ENCODE results near the gene FMO4.
"Not testable (repeated sequence)": the region's sequence is repeated elsewhere in the genome, so short reads cannot be mapped to it uniquely, and the experiment has no call there.

The FMO4 gene, protein sequence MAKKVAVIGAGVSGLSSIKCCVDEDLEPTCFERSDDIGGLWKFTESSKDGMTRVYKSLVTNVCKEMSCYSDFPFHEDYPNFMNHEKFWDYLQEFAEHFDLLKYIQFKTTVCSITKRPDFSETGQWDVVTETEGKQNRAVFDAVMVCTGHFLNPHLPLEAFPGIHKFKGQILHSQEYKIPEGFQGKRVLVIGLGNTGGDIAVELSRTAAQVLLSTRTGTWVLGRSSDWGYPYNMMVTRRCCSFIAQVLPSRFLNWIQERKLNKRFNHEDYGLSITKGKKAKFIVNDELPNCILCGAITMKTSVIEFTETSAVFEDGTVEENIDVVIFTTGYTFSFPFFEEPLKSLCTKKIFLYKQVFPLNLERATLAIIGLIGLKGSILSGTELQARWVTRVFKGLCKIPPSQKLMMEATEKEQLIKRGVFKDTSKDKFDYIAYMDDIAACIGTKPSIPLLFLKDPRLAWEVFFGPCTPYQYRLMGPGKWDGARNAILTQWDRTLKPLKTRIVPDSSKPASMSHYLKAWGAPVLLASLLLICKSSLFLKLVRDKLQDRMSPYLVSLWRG

GRCh38 chr1:171313835-171314320 lies at the start of gene FMO4:
FMO4 (plus strand) TSS chr1:171314183; CDS start chr1:171319826, 5,643 bp downstream.
- peak; percentile 95 for DNase-seq

DNA sequence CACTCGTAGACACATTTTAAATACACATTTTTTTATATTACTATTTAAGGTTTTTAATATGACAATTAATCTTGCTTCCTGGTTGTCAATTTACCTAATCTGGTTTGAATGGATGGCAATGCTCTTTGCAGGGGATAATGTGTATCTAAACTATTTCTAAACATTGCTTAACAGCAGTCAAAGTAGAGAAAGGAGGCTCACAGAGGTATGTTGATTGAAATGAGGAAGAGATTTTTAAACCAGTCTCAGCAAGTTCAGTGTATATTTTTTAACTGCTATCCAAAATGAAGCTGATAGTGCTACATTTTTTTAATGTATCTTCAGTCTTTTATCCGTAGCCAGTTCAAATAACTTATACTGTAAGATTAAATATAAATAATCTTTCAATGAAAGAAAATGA lies 48.3 kb upstream of the FMO4 start:
- no peak for DNase-seq

GRCh38 chr1:171266930-171267329 lies 47.1 kb upstream of the FMO4 start:
- DNase-seq: no peak

DNA sequence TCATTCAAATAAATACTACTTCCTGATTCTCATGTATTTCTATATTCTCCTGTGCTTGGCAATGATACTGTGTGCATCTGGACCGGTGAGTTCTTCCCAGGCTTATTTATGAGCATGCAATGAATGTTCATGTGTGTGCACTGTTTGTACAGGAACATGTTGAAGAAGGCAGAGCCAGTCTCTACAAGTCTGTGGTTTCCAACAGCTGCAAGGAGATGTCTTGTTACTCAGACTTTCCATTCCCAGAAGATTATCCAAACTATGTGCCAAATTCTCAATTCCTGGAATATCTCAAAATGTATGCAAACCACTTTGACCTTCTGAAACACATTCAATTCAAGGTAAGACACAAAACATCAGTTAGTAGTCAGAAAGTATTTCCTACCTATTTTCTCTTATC lies 46.6 kb upstream of the FMO4 start:
- DNase-seq: no peak

DNA sequence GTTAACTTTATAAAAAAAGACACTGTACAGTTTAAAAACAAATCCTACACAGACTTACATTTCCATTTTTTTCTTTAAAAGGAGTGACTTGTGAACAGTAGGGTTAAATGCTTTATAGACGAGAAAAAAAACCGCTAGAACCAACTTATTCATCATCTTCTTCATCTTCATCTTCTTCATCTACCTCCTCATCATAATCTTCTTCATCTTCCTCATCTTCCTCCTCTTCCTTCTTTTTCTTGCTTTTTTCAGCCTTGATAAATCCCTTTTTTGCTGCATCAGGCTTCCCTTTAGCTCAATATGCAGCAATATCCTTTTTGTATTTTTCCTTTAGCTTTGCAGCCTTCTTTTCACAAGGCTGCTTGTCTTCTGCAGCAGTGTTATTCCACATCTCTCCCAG lies 43.2 kb upstream of the FMO4 start:
- no peak for DNase-seq

GRCh38 chr1:171277534-171277933 lies 36.4 kb upstream of the FMO4 start:
- no peak for DNase-seq

GRCh38 chr1:171279234-171279633 lies 34.7 kb upstream of the FMO4 start:
- DNase-seq: no peak

DNA sequence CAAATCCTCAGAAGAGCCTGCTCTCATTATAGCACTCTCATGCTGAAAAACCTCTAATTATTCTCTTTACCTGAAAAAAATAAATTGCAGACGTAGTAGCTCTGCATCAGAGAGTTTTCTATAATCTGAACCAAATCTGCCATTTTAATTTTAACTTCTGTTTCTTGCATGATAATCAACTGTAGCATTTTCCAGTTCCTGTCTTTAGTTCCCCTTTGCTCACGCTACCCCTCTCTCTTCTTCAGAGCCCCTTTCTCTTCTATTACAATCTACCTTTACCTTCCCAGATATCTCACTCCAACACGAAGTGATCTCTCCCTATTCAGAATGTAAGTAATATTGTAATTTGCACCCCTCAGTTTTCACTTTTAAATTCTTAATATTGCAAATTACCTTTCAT lies 34.3 kb upstream of the FMO4 start:
- no peak for DNase-seq

DNA sequence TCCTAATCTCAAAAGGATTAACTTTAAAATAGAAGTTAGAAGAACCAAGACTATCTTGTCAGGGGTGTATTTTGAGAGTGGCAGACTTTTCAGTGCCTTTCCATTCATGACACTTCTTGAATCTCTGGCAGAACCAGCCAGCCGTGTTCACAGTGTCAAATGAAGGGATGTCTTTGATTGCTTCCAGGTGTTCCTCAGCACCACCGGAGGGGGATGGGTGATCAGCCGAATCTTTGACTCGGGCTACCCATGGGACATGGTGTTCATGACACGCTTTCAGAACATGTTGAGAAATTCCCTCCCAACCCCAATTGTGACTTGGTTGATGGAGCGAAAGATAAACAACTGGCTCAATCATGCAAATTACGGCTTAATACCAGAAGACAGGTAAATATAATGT lies 33.4 kb upstream of the FMO4 start:
- no peak for DNase-seq

GRCh38 chr1:171286032-171286705 lies 27.8 kb upstream of the FMO4 start:
- DNase-seq: no peak

GRCh38 chr1:171290621-171291020 lies 23.4 kb upstream of the FMO4 start:
- DNase-seq: no peak

DNA sequence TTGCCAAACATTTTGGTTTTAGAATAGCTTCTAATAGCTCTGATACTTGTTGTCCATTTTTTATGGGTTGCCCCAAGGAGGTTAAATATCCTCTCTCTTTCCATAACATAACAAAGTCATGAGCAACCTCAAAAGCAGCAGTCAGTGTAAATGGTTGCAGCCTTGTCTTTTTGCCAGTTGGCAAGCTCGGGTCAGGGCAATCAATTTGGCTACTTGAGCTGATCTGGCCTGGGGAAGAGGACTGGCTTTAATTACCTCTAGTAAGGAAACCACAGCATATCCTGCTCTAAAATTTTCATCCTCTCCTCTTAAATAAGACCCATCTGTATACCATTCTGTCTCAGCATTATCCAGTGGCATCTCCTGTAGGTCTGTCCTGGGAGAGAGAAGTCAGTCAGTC lies 21.2 kb upstream of the FMO4 start:
- no peak for DNase-seq

- not testable (repeated sequence) for DNase-seq
Measured at GRCh38 chr1:171295383-171295782, 18.6 kb upstream of the FMO4 start.

GRCh38 chr1:171295821-171296220 lies 18.2 kb upstream of the FMO4 start:
- DNase-seq: no peak

- no peak for DNase-seq
Measured at GRCh38 chr1:171296897-171297296, 17.1 kb upstream of the FMO4 start.

DNA sequence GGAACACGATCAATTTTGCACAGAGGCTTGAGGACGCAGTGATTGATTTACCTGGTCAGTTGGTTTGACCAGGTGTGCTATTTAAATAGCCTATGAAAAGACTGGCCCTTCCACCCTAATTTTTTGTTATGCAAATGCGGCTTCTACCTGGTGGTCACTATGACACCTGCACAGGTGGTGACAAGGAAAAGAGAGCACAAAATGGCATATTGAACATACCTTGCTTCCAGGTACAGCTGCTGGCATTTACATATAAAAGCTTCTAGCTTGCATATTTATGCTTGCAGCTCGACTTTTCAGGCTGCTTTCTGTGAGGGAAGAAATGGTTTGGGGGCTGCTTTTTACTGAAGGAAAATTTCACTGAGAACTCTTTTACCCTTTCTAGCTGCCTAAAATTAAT lies 15.3 kb upstream of the FMO4 start:
- no peak for DNase-seq

- DNase-seq: no peak
Measured at GRCh38 chr1:171299342-171299741, 14.6 kb upstream of the FMO4 start.

- no peak for DNase-seq
Measured at GRCh38 chr1:171300401-171300800, 13.6 kb upstream of the FMO4 start.

GRCh38 chr1:171310661-171311087 lies 3.3 kb upstream of the FMO4 start:
- DNase-seq: no peak

GRCh38 chr1:171311771-171312558 lies 2.0 kb upstream of the FMO4 start:
- no peak for DNase-seq

DNA sequence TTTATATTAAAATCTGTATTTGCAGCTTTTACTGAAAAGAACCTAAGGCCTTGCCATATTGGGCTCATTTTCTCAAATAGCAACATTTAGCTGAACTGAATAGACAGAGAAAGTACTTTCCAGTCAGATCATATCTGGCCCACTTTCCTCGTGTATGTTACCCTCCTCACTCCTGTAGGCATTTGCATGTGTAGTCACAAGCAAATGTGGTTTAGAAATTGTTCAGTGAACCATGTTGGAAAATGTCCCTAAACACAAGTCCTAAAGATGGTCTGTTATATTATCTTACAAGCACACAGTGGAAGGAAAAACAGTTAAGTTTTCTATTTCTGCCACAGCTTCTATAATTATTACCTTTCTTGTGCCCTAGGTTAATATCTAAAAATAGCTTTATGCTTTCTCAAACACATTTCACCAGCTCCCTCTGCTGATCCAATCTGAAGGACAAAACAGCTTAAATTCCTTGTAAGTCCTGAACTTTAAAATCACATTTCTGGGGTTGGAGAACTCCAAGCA lies 606 bp upstream of the FMO4 start:
- no peak for DNase-seq

GRCh38 chr1:171329251-171329650 lies 15.3 kb downstream of the FMO4 start:
- no peak for DNase-seq

All from NCI-H1105 treated with DMSO at 0.1 percent for 48 hours (cell line).